ENCODE measurements around the gene CALM3.

The CALM3 gene

DNA sequence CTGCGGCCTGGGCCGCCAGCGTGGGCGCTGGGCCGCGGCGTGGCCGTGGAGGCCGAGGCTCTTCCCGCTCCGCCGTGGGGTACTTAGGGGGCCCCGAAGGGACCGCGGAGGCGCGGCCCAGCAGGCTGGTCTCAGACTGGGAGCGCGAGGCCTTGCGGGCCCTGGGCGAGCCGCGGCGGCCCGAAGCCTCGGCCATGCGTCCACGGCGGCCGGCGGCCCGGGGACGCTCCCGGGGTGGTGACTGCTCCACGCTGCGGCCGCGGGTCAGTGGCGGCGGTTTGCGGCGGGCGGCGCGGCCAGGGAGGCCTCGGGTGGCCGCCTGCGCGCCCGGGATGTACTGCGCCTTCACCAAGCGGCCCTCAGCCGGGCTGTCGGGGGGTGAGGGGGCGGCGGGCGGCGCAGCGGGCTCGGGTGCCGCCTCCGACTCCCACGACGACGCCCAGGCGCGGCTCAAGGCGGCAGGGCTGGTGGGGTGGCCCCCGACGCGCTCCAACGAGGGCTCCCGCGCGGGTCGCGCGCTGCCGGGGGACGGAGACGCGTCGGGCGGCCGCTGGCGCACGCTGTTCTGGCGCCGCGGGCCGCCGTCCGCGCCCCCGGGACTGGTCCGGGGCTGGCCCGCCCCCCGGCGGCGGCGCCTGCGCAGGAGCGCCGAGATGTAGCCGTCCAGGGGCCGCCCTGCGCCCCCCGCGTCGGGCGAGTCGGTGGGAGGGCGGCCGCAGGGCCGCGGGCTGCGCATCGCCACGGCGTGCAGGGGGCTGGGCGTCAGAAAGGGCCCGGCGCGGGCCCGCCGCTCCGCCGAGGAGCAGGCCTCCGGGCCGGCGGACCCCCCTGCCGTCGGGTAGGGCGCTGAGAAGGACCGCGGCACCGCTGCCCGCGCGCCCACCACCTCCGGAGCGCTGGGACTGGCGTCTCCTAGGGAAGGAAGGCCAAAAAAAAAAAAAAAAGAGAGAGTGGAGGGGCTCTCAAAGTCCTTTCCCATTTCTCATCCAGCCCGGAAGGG lies 48.1 kb downstream of the CALM3 start:
- CTCF ChIA-PET = interaction anchor here (1.0 to 1.8 kb wide), 3 partner anchors 13 to 35 kb away, joined by 3 to 5 read pairs (median 4); no protein-coding TSS in a partner anchor

DNA sequence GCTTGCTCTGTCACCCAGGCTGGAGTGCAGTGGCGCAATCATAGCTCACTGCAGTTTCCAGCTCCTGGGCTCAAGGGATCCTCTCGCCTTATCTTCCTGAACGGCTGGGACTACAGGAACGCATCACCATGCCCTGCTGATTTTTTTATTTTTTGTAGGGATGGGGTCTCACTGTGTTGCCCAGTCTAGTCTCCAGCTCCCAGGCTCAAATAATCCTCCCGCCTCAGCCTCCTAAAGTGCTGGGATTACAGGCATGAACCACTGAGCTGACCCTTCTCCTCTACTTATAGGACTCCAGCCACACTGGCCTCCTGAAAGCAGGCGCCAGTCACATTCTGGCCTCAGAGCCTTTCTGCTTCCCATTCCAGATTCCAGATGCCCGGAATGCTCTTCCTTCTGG lies 49.3 kb downstream of the CALM3 start:
- ChIA-PET POLR2A (interaction anchor here (0.7 kb wide), 1 partner anchor 9 kb away, joined by 3 read pairs; no protein-coding TSS in a partner anchor), CTCF (interaction anchor here (1.3 kb wide), 1 partner anchor 37 kb away, joined by 3 read pairs; no protein-coding TSS in a partner anchor)

More for the DNA sequence above, 48.1 kb downstream of the CALM3 start:
- POLR2A ChIA-PET = no interaction called here
- TF ChIP-seq, protein P1, sequence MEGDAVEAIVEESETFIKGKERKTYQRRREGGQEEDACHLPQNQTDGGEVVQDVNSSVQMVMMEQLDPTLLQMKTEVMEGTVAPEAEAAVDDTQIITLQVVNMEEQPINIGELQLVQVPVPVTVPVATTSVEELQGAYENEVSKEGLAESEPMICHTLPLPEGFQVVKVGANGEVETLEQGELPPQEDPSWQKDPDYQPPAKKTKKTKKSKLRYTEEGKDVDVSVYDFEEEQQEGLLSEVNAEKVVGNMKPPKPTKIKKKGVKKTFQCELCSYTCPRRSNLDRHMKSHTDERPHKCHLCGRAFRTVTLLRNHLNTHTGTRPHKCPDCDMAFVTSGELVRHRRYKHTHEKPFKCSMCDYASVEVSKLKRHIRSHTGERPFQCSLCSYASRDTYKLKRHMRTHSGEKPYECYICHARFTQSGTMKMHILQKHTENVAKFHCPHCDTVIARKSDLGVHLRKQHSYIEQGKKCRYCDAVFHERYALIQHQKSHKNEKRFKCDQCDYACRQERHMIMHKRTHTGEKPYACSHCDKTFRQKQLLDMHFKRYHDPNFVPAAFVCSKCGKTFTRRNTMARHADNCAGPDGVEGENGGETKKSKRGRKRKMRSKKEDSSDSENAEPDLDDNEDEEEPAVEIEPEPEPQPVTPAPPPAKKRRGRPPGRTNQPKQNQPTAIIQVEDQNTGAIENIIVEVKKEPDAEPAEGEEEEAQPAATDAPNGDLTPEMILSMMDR (IDR thresholded peaks at IDR 0.05; ENCODE audit: control extremely low read depth, extremely low read depth, low read depth, missing control alignments) = no peak
- no peak for DNase-seq (ENCODE audit: extremely low spot score)

DNA sequence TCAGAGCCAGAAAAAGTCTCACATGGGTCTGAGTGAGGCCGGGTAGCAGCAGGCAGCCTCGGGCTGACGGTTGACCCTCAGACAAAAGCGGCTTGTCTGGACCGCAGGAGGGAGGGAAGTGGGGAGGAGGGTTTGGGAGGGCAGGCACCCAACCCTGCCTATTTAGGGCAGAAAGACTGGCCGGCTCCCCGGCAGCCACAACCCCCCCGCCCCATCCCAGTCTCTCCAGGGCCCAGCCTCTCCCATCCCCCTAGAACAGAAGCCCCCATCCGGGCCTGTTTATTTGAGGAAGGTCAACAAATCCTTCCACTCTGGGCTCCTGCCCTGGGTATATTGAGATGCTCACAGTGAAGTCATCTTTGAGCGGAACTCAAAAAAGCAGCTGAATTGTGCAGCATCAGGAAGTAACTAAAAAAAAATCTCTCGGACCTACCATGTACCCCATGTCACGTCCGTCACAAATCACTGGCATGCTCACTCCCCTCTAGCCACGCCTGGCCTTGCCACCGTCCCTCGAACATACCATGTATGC lies 53.6 kb downstream of the CALM3 start:
- TF ChIP-seq, protein P1 (IDR thresholded peaks at IDR 0.05; ENCODE audit: control extremely low read depth, extremely low read depth, low read depth, missing control alignments) = no peak
- ChIA-PET CTCF (interaction anchor here (0.7 to 1.8 kb wide), 4 partner anchors 15 to 259 kb away, joined by 3 to 4 read pairs (median 4); no protein-coding TSS in a partner anchor), POLR2A (no interaction called here)
- no peak for DNase-seq (ENCODE audit: extremely low spot score)

More for the DNA sequence above, 49.3 kb downstream of the CALM3 start:
- DNase-seq (ENCODE audit: extremely low spot score) = no peak
- TF ChIP-seq, protein P1 (IDR thresholded peaks at IDR 0.05; ENCODE audit: control extremely low read depth, extremely low read depth, low read depth, missing control alignments) = no peak

DNA sequence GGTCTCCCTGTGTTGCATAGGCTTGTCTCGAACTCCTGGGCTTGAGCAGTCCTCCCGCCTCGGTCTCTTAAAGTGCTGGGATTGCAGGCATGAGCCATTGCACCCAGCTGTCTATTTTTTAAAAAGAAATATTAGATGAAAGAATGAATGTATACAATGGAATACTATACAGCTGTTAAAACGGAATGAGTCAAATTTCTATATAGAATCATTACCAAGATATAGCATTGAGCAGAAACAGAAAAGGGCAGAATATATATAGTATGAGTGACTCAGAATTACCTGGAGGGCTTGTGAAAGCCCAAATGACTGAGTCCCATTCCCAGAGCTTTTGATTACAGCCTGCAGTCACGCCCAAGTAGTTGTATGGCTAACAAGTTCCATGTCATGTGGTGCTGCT lies 55.4 kb downstream of the CALM3 start:
- TF ChIP-seq, protein P1 (IDR thresholded peaks at IDR 0.05; ENCODE audit: control extremely low read depth, extremely low read depth, low read depth, missing control alignments) = no peak
- ChIA-PET CTCF (interaction anchor here (0.9 to 2.2 kb wide), 7 partner anchors 9 to 588 kb away, joined by 3 to 14 read pairs (median 5); no protein-coding TSS in a partner anchor), POLR2A (no interaction called here)
- DNase-seq (ENCODE audit: extremely low spot score) = no peak

DNA sequence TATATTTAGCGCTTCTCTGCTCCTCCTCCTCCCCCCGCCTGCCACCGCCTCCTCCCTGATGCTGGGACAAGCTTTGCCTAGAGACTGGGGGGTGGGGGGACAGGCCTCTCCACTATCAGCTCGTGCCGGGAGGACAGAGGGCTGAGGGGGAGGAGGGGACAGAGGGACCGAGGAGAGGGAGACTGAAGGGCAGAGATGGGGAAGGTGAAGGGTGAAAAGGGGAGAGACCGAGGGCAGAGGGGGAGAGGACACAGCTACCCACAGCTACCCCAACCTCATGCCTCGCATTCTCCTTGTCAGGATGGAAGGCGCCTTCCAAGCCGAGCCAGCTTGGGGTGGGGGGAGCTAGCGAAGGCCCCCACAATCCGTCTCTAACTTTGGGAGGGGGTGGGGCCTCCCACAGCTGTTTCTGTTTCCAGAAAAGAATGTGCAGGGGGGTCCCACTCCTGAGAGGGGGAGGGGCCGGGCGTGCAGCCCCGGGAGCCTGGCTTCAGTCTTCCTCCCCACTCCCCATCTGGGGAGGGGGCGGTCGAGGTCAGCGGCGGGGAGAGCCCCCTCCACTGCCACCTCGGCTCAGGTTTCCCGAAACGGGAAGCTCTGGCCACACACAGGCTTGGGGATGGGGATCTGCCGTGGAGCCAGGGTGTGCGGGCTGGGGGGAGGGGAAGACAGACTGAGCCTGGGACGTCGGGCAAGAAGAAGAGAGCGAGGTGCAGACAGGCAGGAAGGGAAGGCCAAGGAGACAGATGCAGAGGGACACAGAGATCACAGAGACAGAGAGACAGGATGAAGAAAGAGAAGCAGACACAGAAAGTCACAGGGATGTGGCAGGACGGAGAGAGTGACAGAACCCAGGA lies 58.2 kb downstream of the CALM3 start:
- TF ChIP-seq, protein P1 (IDR thresholded peaks at IDR 0.05; ENCODE audit: control extremely low read depth, extremely low read depth, low read depth, missing control alignments) = no peak
- peak; percentile 13 for DNase-seq (ENCODE audit: extremely low spot score)
- ChIA-PET POLR2A (interaction anchor here (0.5 kb wide), 2 partner anchors 9 to 53 kb away, joined by 3 to 4 read pairs; no protein-coding TSS in a partner anchor), CTCF (interaction anchor here (0.9 to 7.9 kb wide), 7 partner anchors 13 to 130 kb away, joined by 3 to 287 read pairs (median 3); no protein-coding TSS in a partner anchor)

All from GM10248 (cell line).